ENCODE data around the gene ARSI. TPM values are rescaled to one million over a fixed set of nuclear protein-coding genes. Genes with fewer than 3 reads are reported as not detected.

ARSI gene
- total RNA-seq, 1 donor from 2014 or later: not detected

DNA sequence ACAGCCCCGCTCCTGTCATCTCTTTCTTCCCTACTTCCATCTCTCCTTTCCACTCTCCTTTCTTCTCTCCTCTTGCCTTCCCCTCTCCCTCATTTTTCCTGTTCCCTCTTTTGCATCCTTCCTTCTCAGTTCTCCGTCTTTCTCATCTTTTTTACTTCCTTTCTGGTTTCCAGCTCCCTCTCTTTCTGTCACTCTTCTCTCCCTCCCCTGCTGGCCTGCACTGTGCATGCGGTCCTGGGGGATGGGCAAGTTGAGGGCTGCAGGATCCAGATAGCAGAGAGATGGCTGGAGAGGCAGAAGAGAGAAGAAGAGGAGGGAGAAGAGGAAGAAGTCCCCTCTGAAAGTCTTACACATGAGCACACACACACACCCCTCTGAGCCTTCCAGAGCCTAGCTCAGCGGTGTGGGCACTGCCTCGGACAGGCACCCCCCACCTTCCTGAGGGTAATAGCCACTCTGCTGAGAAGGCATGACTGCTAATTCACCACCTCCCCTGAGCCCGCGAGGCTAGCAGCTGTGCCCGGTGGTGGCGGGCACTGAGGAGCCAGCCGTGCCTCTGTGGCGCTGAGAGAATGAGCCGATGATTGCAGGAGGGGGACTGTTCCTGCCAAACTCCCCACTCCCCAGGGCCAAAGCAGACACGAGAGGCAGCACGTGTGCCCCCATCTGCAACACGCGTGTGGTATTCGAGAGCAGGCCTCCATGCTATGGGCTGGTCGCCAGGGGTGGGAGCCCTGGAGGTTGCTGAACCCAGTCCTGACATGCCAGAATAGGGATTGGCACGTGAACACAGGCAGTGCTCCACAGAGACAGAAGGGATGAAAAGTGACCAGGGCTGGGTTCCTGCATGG is 9.4 kb downstream of the ARSI start:
- TF ChIP-seq, protein P1, sequence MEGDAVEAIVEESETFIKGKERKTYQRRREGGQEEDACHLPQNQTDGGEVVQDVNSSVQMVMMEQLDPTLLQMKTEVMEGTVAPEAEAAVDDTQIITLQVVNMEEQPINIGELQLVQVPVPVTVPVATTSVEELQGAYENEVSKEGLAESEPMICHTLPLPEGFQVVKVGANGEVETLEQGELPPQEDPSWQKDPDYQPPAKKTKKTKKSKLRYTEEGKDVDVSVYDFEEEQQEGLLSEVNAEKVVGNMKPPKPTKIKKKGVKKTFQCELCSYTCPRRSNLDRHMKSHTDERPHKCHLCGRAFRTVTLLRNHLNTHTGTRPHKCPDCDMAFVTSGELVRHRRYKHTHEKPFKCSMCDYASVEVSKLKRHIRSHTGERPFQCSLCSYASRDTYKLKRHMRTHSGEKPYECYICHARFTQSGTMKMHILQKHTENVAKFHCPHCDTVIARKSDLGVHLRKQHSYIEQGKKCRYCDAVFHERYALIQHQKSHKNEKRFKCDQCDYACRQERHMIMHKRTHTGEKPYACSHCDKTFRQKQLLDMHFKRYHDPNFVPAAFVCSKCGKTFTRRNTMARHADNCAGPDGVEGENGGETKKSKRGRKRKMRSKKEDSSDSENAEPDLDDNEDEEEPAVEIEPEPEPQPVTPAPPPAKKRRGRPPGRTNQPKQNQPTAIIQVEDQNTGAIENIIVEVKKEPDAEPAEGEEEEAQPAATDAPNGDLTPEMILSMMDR (IDR thresholded peaks at IDR 0.05; ENCODE audit: partially characterized antibody, unreplicated experiment): no peak
- Mint-ChIP-seq H3K9me3 (ENCODE audit: unreplicated experiment) (peaks cover 10% of the 10 kb centered on the region), H3K27me3 (ENCODE audit: unreplicated experiment) (peaks cover 8% of the 10 kb centered on the region), H3K4me1 (ENCODE audit: low read depth, unreplicated experiment) (peaks cover 30% of the 10 kb centered on the region), H3K27ac (ENCODE audit: unreplicated experiment) (peak overlapping the region; percentile 69), H3K36me3 (ENCODE audit: unreplicated experiment) (no peaks in the 10 kb centered on the region), H3K4me3 (ENCODE audit: unreplicated experiment) (peak overlapping the region; percentile 51)
- DNase-seq: no peak

DNA sequence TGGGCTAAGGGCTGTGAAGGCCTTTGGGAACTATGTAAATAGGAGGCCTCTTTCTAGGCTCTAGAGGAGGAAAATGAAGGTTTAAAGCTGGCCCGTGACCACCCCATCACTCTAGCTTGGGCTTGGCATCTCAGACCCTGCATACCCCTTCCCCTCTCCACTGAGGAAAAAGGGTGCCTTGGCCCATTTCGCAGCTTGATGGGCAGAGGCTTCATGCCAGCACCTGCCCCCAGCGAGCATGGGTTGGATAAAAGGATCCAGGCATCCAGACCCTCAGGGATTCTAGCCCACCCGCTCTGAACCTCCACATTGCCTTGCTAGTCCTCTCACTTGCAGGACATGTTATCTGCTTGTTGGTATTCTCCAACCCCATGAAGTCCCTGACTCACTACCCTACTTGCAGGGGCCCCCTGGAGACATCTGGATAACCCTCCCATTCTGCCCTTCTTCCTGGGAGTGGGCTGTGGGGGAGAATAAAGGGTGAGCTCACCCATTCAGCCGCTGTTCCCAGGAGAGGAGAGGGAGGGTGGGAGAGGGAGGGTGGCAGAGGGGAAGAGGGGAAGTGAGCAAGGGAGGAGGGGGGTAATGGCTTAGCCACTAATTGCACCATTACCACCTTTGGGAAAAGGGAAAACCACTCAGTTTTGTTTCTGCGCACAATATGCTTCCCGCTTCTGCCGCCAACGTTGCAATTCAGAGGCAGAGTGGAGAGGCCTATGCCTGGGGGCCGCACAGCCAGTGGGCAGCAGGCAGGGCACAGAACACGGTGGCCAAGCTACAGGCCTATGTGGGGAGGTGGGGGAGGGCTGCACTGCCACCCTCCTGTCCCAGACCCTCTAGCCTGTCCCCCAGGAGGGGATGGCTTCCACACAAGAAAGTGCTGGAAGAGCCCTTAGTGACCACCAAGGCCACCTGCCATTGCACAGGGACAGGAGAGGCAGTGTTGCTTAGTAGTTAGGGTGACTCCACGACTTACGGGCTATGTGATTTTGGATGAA is 11.0 kb downstream of the ARSI start:
- TF ChIP-seq, protein P1 (IDR thresholded peaks at IDR 0.05; ENCODE audit: partially characterized antibody, unreplicated experiment): no peak
- Mint-ChIP-seq H3K4me3 (ENCODE audit: unreplicated experiment) (peak overlapping the region; percentile 60), H3K36me3 (ENCODE audit: unreplicated experiment) (no peaks in the 10 kb centered on the region), H3K9me3 (ENCODE audit: unreplicated experiment) (peaks cover 12% of the 10 kb centered on the region), H3K4me1 (ENCODE audit: low read depth, unreplicated experiment) (peaks cover 30% of the 10 kb centered on the region), H3K27me3 (ENCODE audit: unreplicated experiment) (peaks cover 6% of the 10 kb centered on the region), H3K27ac (ENCODE audit: unreplicated experiment) (peak overlapping the region; percentile 40)
- DNase-seq: peak; percentile 47

DNA sequence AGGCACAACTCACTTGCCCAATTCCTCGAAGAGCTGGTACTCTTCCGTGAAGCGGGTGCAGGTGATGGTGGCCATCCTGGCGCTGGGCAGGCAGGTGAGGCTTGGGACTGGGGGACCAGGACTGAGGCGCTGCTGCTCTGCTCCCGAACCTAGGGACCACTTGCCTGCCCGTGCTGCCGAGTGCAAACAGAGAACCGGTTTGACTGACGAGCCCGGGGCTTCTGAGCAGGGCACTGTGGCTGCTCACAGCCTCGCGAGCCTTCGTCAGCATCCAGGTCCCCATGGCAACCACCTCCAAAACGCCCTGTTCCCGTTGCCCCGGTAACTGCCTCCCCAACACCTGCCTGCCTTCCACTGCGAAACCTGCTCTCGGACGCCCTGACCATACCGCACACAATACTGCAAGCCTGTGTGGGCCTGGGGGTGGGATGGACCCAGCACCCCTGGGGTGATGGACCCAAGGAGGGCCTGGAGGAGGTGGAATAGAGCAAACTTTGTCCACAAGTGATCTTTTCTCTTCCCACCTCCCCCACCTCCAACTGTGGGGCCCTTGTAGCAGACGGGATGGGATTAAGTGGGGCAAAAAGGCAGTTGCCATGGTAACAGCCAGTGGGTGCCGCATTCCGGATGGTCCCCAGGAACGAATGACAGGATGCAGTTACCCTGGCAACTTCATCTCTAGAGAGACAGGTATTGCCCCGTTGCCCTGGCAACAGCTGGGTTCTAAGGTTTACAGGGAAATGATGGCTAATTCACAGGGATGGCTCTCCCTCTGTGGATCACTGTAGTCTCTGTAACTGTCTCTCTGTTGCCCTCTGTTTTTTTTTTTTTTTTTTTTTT is 12.9 kb downstream of the ARSI start, which contains the start of gene CAMK2A:
CAMK2A (minus strand) TSS at position 223 of the 840 bp plus-strand sequence; CDS start at position 75, 148 bp downstream.
- Mint-ChIP-seq H3K27ac (ENCODE audit: unreplicated experiment) (peak within 1 kb of the TSS; percentile 71), H3K27me3 (ENCODE audit: unreplicated experiment) (peaks cover 6% of the 10 kb centered on the region), H3K4me1 (ENCODE audit: low read depth, unreplicated experiment) (peaks cover 30% of the 10 kb centered on the region), H3K4me3 (ENCODE audit: unreplicated experiment) (peak within 1 kb of the TSS; percentile 38), H3K9me3 (ENCODE audit: unreplicated experiment) (peaks cover 11% of the 10 kb centered on the region), H3K36me3 (ENCODE audit: unreplicated experiment) (no peaks in the 10 kb centered on the region)
- TF ChIP-seq, protein P1 (IDR thresholded peaks at IDR 0.05; ENCODE audit: partially characterized antibody, unreplicated experiment): no peak
- DNase-seq: peak; percentile 71

DNA sequence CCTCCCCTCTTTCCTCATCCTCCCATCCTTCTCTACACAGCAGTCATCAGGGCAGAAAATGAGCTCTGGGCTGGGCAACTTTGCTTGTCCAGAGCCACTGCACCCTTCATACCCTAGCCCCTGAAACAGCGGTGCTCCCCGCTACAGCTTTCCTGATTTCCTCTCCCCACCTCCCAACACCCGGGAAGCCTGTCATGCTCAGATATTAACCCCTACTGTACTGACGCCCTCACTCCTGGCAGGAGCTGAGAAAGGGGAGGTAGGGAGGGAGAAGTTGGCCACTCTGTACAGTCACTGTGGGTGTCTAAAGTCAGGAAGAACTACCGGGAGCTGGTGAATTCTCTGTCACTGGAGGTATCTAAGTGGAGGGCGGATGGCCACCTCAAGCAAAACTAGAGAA is 13.9 kb downstream of the ARSI start:
- H3K4me3 Mint-ChIP-seq (ENCODE audit: unreplicated experiment): no peak overlapping the region
- H3K36me3 Mint-ChIP-seq (ENCODE audit: unreplicated experiment): no peaks in the 10 kb centered on the region
- TF ChIP-seq, protein P1 (IDR thresholded peaks at IDR 0.05; ENCODE audit: partially characterized antibody, unreplicated experiment): no peak
- H3K9me3 Mint-ChIP-seq (ENCODE audit: unreplicated experiment): peaks cover 11% of the 10 kb centered on the region
- H3K27me3 Mint-ChIP-seq (ENCODE audit: unreplicated experiment): peaks cover 6% of the 10 kb centered on the region
- peaks cover 27% of the 10 kb centered on the region for H3K4me1 Mint-ChIP-seq (ENCODE audit: low read depth, unreplicated experiment)
- DNase-seq: no peak
- H3K27ac Mint-ChIP-seq (ENCODE audit: unreplicated experiment): no peak overlapping the region
